ENCODE results near the gene CIART.

Gene CIART

GRCh38 chr1:150280138-150280707, 2.1 kb upstream of the CIART start:
- Histone ChIP-seq H3K36me3 (no peaks in the 10 kb centered on the region), H3K9me3 (no peaks in the 10 kb centered on the region), H3K4me3 (ENCODE audit: low read depth in 1 of 2, low read length in 1 of 2) (no peak overlapping the region), H3K4me1 (ENCODE audit: control insufficient read depth in 1 of 2, insufficient read depth in 1 of 2, low read depth in 1 of 2, low read length in 1 of 2) (peaks cover 20 to 22% of the 10 kb centered on the region in 2 experiments), H3K27ac (no peak overlapping the region), H3K27me3 (peaks cover 57% of the 10 kb centered on the region)
- TF ChIP-seq, protein P1, sequence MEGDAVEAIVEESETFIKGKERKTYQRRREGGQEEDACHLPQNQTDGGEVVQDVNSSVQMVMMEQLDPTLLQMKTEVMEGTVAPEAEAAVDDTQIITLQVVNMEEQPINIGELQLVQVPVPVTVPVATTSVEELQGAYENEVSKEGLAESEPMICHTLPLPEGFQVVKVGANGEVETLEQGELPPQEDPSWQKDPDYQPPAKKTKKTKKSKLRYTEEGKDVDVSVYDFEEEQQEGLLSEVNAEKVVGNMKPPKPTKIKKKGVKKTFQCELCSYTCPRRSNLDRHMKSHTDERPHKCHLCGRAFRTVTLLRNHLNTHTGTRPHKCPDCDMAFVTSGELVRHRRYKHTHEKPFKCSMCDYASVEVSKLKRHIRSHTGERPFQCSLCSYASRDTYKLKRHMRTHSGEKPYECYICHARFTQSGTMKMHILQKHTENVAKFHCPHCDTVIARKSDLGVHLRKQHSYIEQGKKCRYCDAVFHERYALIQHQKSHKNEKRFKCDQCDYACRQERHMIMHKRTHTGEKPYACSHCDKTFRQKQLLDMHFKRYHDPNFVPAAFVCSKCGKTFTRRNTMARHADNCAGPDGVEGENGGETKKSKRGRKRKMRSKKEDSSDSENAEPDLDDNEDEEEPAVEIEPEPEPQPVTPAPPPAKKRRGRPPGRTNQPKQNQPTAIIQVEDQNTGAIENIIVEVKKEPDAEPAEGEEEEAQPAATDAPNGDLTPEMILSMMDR (IDR thresholded peaks at IDR 0.05): no peak

DNA sequence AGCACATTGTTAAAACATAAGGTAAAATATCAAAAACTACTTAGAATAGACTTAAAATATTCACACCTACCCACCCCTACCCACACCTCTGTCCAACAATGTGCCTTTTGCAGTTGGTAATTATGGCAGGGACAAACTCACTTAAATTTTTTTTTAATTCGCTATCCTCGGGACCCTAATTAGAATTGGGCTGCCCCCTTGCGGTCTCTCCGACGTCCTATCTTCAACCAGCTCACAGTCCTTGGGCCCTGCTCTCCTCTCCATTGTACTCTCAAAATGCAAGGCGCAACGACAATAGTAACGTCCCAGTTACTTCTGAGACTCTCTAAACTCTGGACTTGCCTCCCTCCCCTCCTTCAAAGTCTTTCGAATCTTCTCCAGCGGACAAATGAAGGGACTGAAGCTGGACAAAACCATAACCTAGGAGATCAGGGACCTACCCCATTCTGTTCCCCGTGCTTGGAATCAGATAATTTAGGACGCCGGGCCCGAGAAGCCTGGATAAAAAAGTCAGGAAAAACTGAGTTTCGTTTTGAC, 1.1 kb upstream of the CIART start:
- Histone ChIP-seq H3K4me3 (ENCODE audit: low read depth in 1 of 2, low read length in 1 of 2) (peak overlapping the region; percentile 49 to 67), H3K27ac (no peak overlapping the region)

GRCh38 chr1:150282558-150282958, 204 bp downstream of the CIART start:
- Histone ChIP-seq H3K27me3 (peaks cover 78% of the 10 kb centered on the region), H3K27ac (no peak overlapping the region), H3K9me3 (no peaks in the 10 kb centered on the region), H3K4me3 (ENCODE audit: low read depth in 1 of 2, low read length in 1 of 2) (peak overlapping the region; percentile 49 to 67), H3K36me3 (no peaks in the 10 kb centered on the region), H3K4me1 (ENCODE audit: control insufficient read depth in 1 of 2, insufficient read depth in 1 of 2, low read depth in 1 of 2, low read length in 1 of 2) (peaks cover 20 to 22% of the 10 kb centered on the region in 2 experiments)
- TF ChIP-seq, protein P1 (IDR thresholded peaks at IDR 0.05): no peak

More for the DNA sequence above, 1.1 kb upstream of the CIART start:
- H3K9me3 ChIP-seq: no peaks in the 10 kb centered on the region
- peaks cover 65% of the 10 kb centered on the region for H3K27me3 ChIP-seq
- no peaks in the 10 kb centered on the region for H3K36me3 ChIP-seq
- TF ChIP-seq, protein P1 (IDR thresholded peaks at IDR 0.05): peak; percentile 23
- peaks cover 20 to 22% of the 10 kb centered on the region in 2 experiments for H3K4me1 ChIP-seq (ENCODE audit: control insufficient read depth in 1 of 2, insufficient read depth in 1 of 2, low read depth in 1 of 2, low read length in 1 of 2)

DNA sequence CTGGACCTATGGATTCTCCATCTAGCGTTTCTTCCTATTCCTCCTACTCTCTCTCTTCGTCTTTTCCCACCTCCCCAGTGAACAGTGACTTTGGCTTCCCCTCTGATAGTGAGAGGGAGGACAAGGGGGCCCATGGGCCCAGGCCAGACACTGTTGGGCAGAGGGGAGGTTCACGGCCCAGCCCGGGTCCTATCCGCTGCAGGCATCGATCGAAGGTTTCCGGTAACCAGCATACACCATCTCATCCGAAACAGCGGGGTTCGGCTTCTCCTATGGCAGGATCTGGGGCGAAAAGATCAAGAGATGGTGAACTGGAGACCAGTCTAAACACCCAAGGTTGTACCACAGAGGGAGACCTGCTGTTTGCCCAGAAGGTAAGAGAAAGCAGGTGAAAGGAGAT, 906 bp downstream of the CIART start:
- Histone ChIP-seq H3K9me3 (no peaks in the 10 kb centered on the region), H3K4me3 (ENCODE audit: low read depth in 1 of 2, low read length in 1 of 2) (no peak overlapping the region), H3K27me3 (peaks cover 83% of the 10 kb centered on the region), H3K4me1 (ENCODE audit: control insufficient read depth in 1 of 2, insufficient read depth in 1 of 2, low read depth in 1 of 2, low read length in 1 of 2) (peaks cover 20 to 22% of the 10 kb centered on the region in 2 experiments), H3K36me3 (no peaks in the 10 kb centered on the region), H3K27ac (no peak overlapping the region)
- TF ChIP-seq, protein P1 (IDR thresholded peaks at IDR 0.05): no peak

DNA sequence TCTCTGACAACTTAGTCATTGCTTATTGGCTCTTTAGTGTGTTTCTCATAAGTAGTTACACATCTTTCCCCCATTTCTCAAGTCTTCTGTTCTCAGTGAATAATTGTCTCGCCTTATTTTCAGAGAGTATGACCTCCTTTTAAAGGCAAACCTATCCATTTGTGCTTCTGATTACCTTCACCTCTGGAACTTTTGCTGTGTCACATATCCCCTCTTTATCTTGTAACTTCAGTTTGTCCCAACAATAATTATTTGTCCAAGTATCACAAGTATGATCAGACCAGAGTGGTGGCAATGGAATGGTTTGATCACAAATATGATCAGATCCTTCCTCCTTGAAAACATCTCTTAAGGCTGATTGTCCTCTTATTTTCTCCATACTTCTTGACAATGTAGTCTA, 6.0 kb downstream of the CIART start:
- Histone ChIP-seq H3K36me3 (no peaks in the 10 kb centered on the region), H3K27ac (no peak overlapping the region), H3K4me3 (ENCODE audit: low read depth in 1 of 2, low read length in 1 of 2) (no peak overlapping the region), H3K9me3 (no peaks in the 10 kb centered on the region), H3K27me3 (peaks cover 51% of the 10 kb centered on the region), H3K4me1 (ENCODE audit: control insufficient read depth in 1 of 2, insufficient read depth in 1 of 2, low read depth in 1 of 2, low read length in 1 of 2) (peaks cover 6% of the 10 kb centered on the region in 2 experiments)
- TF ChIP-seq, protein P1 (IDR thresholded peaks at IDR 0.05): no peak
